SK-N-MC (cell line): Measurements from ENCODE around the gene ATRN.

ENCODE experiments used
- DNase-seq: peaks from one replicate; pipeline ENCODE4 v3.0.0-alpha.2; 2011; ENCODE audit warnings: low read depth, low spot score
- H3K27ac ChIP-seq: fragments of 200-600 bp; sonication (generic); 2 replicates; pipeline ENCODE4 v1.5.1; 2016; ENCODE audit warnings: mixed run types
- H3K36me3 ChIP-seq: fragments of 200-600 bp; sonication (generic); 2 replicates; pipeline ENCODE4 v1.6.1; 2017; ENCODE audit warnings: antibody characterized with exemption, low read length, mixed read lengths; ENCODE audit not compliant: insufficient read depth
- H3K4me3 ChIP-seq: fragments of 200-600 bp; sonication (generic); 2 replicates; pipeline ENCODE4 v1.5.1; 2016
- H3K9ac ChIP-seq: fragments of 200-600 bp; sonication (generic); 2 replicates; pipeline ENCODE4 v1.8.0; 2017; ENCODE audit warnings: mixed run types, mixed read lengths; ENCODE audit not compliant: insufficient read length
- H3K9me3 ChIP-seq: fragments of 200-600 bp; sonication (generic); 2 replicates; pipeline ENCODE4 v1.6.1; 2017; ENCODE audit warnings: low read depth, mild to moderate bottlenecking, antibody characterized with exemption, low read length, moderate library complexity, mixed read lengths
- EZH2 ChIP-seq: fragments of 200-600 bp; sonication (generic); IDR thresholded peaks from one replicate; pipeline ENCODE4 v1.6.1; 2017; ENCODE audit warnings: antibody characterized with exemption
- FOXP2 ChIP-seq: optimal IDR thresholded peaks from 2 replicates; pipeline ENCODE3; 2011; ENCODE audit warnings: mild to moderate bottlenecking, moderate library complexity; ENCODE audit not compliant: insufficient read depth; ENCODE audit errors: extremely low read length, control extremely low read depth
- POLR2AphosphoS5 ChIP-seq: IDR thresholded peaks from 2 replicates; pipeline ENCODE4 v1.6.1; 2012; ENCODE audit warnings: mild to moderate bottlenecking, low read depth, low read length, borderline replicate concordance

The ATRN gene

DNA sequence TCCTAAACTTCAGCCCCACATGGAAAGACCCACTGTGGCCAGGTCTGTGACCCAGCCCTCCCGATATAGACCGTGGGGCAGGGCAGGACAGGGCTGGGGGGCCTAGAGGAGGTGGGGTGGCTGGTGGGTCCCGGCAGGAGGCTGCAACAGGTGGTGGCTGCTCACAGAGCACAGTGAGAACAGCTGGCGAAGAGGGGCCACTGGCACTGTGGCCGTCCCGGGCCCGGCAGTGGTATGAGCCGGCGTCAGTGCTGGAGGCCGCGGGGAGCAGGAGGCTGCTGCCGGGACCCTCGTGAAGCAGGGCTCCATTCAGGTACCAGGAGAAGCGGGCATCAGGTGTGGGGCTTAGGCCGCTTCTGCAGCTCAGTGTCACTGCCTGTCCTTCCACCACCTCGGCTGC, 228.2 kb downstream of the ATRN start:
- H3K27ac ChIP-seq: no peak overlapping the region
- no peaks in the 10 kb centered on the region for H3K9me3 ChIP-seq
- H3K4me3 ChIP-seq: no peak overlapping the region
- H3K36me3 ChIP-seq: no peaks in the 10 kb centered on the region
- TF ChIP-seq EZH2 (no peak), FOXP2 (no peak), POLR2AphosphoS5 (no peak)
- no peak for DNase-seq
- no peak overlapping the region for H3K9ac ChIP-seq
